ENCODE results near the gene GOLGA6C. TPM values are rescaled to one million over a fixed set of nuclear protein-coding genes. Genes with fewer than 3 reads are reported as not detected.
"Not testable (repeated sequence)": the region's sequence is repeated elsewhere in the genome, so short reads cannot be mapped to it uniquely, and the experiment has no call there.

The GOLGA6C gene
- total RNA-seq, 2 experiments from 2014 or later: not detected

GRCh38 chr15:75215107-75216004, 42.8 kb upstream of the GOLGA6C start:
- peak; percentile 11 for ATAC-seq
- CTCF ChIA-PET: interaction anchor here (1.0 to 1.3 kb wide), 3 partner anchors 11 to 186 kb away, joined by 3 to 6 read pairs (median 3); partner anchors contain the start of gene C15orf39
- H3K27ac Mint-ChIP-seq: peak overlapping the region; percentile 25

DNA sequence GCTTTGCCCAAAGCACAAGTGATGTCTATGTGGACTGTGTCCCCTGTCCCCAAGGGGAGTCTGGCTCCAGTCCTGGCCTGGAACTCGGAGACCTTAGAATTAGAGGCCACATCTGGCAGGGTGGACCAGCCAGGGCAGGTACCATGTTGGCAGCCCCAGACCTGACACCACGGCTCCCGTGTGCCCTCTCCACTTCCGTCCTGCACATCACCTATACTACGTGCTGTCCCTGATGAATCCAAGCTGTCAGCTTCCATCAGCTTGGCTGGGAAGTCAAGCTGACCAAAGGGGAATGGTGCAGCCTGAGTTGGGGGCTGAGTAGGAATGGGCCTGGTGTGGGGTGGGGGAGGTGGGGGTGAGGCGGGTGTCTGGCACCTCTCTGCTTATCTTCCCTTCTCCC, 41.1 kb upstream of the GOLGA6C start:
- H3K27ac Mint-ChIP-seq: no peak overlapping the region
- no peaks in the 10 kb centered on the region for H3K9me3 Mint-ChIP-seq (ENCODE audit: insufficient read depth)
- H3K36me3 Mint-ChIP-seq (ENCODE audit: low read depth): peaks cover 6% of the 10 kb centered on the region
- DNase-seq: no peak
- POLR2A ChIA-PET: no interaction called here
- peaks cover 6% of the 10 kb centered on the region for H3K4me1 Mint-ChIP-seq (ENCODE audit: low read depth)
- H3K4me3 Mint-ChIP-seq: no peak overlapping the region
- no peaks in the 10 kb centered on the region for H3K27me3 Mint-ChIP-seq (ENCODE audit: low read depth)
- ATAC-seq: no peak
- CTCF ChIA-PET: no interaction called here

More at GRCh38 chr15:75215107-75216004, 42.8 kb upstream of the GOLGA6C start:
- Mint-ChIP-seq H3K4me3 (no peak overlapping the region), H3K4me1 (ENCODE audit: low read depth) (peaks cover 16% of the 10 kb centered on the region), H3K36me3 (ENCODE audit: low read depth) (peaks cover 10% of the 10 kb centered on the region), H3K9me3 (ENCODE audit: insufficient read depth) (no peaks in the 10 kb centered on the region), H3K27me3 (ENCODE audit: low read depth) (no peaks in the 10 kb centered on the region)
- POLR2A ChIA-PET: interaction anchor here (0.7 to 2.3 kb wide), 3 partner anchors 188 to 247 kb away, joined by 3 to 9 read pairs (median 3); partner anchors contain the start of gene PPCDC
- no peak for DNase-seq

- H3K36me3 Mint-ChIP-seq (ENCODE audit: low read depth); H3K4me1 Mint-ChIP-seq (ENCODE audit: low read depth); H3K27me3 Mint-ChIP-seq (ENCODE audit: low read depth); H3K9me3 Mint-ChIP-seq (ENCODE audit: insufficient read depth); POLR2A ChIA-PET; ATAC-seq; H3K4me3 Mint-ChIP-seq; CTCF ChIA-PET; DNase-seq: not testable (repeated sequence)
- H3K27ac Mint-ChIP-seq: peak overlapping the region; percentile 30
Measured at GRCh38 chr15:75217574-75217973, 40.6 kb upstream of the GOLGA6C start.

GRCh38 chr15:75219507-75219929, 38.6 kb upstream of the GOLGA6C start:
- H3K36me3 Mint-ChIP-seq (ENCODE audit: low read depth); H3K4me3 Mint-ChIP-seq; POLR2A ChIA-PET; ATAC-seq; CTCF ChIA-PET; H3K9me3 Mint-ChIP-seq (ENCODE audit: insufficient read depth); H3K27ac Mint-ChIP-seq; H3K27me3 Mint-ChIP-seq (ENCODE audit: low read depth); H3K4me1 Mint-ChIP-seq (ENCODE audit: low read depth); DNase-seq: not testable (repeated sequence)

DNA sequence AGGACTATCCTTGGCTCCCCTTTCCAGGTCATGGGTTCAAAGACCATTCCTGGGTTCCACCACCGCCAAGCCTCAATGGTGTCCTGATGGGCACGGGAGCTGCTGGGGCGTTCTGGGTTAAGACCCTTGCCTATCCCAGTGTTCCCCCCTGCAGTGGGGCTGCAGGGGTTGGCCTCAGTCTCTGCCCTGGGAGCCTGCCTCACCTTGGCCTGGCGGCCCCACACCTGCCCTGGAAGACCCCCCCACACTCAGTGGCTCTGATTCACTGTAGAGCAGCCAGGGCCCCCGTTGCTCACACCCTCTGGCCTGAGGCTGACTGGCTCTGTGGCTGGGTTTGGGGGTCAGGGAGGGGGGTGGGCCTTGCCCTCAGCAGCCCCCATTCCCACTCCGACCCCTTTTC, 34.4 kb upstream of the GOLGA6C start:
- DNase-seq (no peak), ATAC-seq (no peak)
- H3K36me3 Mint-ChIP-seq (ENCODE audit: low read depth): no peaks in the 10 kb centered on the region
- no peaks in the 10 kb centered on the region for H3K9me3 Mint-ChIP-seq (ENCODE audit: insufficient read depth)
- no peaks in the 10 kb centered on the region for H3K4me1 Mint-ChIP-seq (ENCODE audit: low read depth)
- no peak overlapping the region for H3K27ac Mint-ChIP-seq
- POLR2A ChIA-PET: no interaction called here
- H3K4me3 Mint-ChIP-seq: no peak overlapping the region
- CTCF ChIA-PET: no interaction called here
- no peaks in the 10 kb centered on the region for H3K27me3 Mint-ChIP-seq (ENCODE audit: low read depth)

DNA sequence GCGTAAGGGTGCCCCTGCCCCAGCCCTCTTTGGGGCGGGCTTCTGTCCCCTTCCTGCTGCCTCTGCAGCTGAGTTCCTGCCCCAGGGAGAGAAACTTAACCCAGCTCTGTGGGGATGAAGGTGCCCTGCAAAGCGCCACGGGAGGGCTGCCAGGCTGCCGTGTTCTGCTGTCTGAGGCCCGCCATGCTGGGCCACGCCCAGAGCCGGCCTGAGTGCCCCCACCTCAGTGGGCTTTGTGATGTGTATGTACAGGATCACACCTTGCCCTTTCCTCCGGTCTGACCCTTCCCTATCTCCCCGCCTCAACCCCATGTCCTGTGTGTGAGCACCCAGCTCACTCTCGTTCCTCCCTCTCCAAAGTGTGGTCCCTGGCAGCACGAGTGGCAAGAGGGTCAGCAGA, 33.9 kb upstream of the GOLGA6C start:
- ATAC-seq: no peak
- H3K36me3 Mint-ChIP-seq (ENCODE audit: low read depth): no peaks in the 10 kb centered on the region
- POLR2A ChIA-PET: no interaction called here

GRCh38 chr15:75225102-75225836, 32.9 kb upstream of the GOLGA6C start:
- H3K36me3 Mint-ChIP-seq (ENCODE audit: low read depth); ATAC-seq; H3K27me3 Mint-ChIP-seq (ENCODE audit: low read depth); POLR2A ChIA-PET; H3K4me1 Mint-ChIP-seq (ENCODE audit: low read depth); H3K27ac Mint-ChIP-seq; CTCF ChIA-PET; DNase-seq; H3K4me3 Mint-ChIP-seq; H3K9me3 Mint-ChIP-seq (ENCODE audit: insufficient read depth): not testable (repeated sequence)

More for the DNA sequence above, 33.9 kb upstream of the GOLGA6C start:
- no peak overlapping the region for H3K27ac Mint-ChIP-seq
- no peaks in the 10 kb centered on the region for H3K27me3 Mint-ChIP-seq (ENCODE audit: low read depth)
- CTCF ChIA-PET: no interaction called here
- no peak overlapping the region for H3K4me3 Mint-ChIP-seq
- H3K4me1 Mint-ChIP-seq (ENCODE audit: low read depth): no peaks in the 10 kb centered on the region
- DNase-seq: no peak
- no peaks in the 10 kb centered on the region for H3K9me3 Mint-ChIP-seq (ENCODE audit: insufficient read depth)

GRCh38 chr15:75225951-75226732, 32.0 kb upstream of the GOLGA6C start:
- Mint-ChIP-seq H3K27ac (no peak overlapping the region), H3K9me3 (ENCODE audit: insufficient read depth) (no peaks in the 10 kb centered on the region), H3K4me3 (no peak overlapping the region), H3K4me1 (ENCODE audit: low read depth) (no peaks in the 10 kb centered on the region), H3K27me3 (ENCODE audit: low read depth) (no peaks in the 10 kb centered on the region), H3K36me3 (ENCODE audit: low read depth) (no peaks in the 10 kb centered on the region)
- no peak for DNase-seq
- POLR2A ChIA-PET: no interaction called here
- no peak for ATAC-seq
- CTCF ChIA-PET: no interaction called here

DNA sequence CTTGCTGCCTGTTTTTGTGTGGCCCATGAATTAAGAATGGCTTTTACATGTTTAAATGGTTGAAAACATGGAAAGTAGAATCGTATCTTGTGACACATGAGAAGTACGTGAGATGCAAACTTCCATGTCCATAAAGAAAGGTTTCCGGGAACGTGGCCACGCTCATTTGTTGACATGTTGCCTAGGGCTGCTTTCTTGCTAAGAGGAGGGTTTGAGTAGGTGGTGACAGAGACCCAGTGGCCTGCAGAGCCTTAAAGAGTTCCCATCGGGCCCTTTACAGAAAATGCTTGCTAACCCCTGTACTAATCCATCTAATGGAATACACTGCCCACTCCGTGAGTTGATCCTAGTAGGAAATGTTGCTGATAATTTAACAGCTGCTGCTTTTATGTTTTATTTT, 31.0 kb upstream of the GOLGA6C start:
- H3K36me3 Mint-ChIP-seq (ENCODE audit: low read depth); H3K27me3 Mint-ChIP-seq (ENCODE audit: low read depth); H3K9me3 Mint-ChIP-seq (ENCODE audit: insufficient read depth); CTCF ChIA-PET; H3K4me1 Mint-ChIP-seq (ENCODE audit: low read depth); H3K4me3 Mint-ChIP-seq; POLR2A ChIA-PET; ATAC-seq; H3K27ac Mint-ChIP-seq; DNase-seq: not testable (repeated sequence)

DNA sequence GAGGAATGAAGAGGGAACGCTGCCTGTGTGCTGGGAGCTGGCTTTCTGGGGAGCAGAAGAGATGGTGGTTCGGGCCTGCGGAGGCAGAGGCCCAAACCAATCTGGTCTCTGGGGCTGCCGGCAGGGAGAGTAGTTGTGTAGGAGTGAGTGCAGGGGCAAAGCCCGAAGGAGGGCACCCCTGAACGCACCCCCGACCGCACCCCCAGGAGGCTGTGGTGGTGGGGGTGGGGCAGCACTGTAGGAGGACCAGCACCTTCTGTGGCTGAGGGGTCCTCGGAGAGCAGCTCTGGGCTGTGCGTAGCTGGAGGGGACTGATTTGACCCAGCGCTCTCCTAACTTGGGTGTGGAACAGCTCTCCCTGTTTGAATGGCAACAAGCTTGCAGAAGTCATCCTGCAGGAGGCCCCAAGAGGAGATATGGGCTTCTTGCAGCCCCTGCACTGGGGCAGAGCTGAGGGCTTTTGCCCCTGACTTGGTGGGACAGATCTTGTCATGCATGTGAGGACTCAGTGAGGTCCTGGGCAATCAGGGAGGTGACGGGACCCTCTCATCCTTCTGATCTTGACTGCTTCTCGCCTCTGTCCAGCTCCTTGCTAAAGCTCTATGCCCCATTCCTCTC, 30.4 kb upstream of the GOLGA6C start:
- DNase-seq (no peak), ATAC-seq (no peak)
- ChIA-PET CTCF (interaction anchor here (1.4 kb wide), 1 partner anchor 185 kb away, joined by 3 read pairs; no protein-coding TSS in a partner anchor), POLR2A (no interaction called here)
- Mint-ChIP-seq H3K4me1 (ENCODE audit: low read depth) (no peaks in the 10 kb centered on the region), H3K4me3 (no peak overlapping the region), H3K9me3 (ENCODE audit: insufficient read depth) (no peaks in the 10 kb centered on the region), H3K27ac (no peak overlapping the region), H3K27me3 (ENCODE audit: low read depth) (peaks cover 2% of the 10 kb centered on the region), H3K36me3 (ENCODE audit: low read depth) (no peaks in the 10 kb centered on the region)

DNA sequence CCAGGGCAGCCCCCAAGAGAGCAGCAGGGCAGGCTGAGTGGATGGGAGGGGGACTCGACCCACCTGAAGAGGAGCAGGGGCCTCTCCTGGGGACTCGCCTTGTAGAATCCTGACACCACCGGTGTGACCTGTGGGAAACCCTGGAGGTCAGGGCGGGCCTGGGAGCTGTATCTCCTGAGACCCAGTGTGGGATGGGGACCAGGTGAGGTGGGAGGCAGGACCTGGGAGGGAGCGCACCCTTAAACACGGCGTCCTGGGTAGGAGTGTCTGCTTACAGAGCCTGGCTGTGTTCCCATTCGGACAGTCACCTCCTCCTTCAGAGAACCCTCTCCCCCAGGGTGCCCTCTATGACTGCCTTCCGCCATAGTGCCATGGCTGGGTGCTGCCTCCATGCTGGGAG, 29.3 kb upstream of the GOLGA6C start:
- ChIA-PET POLR2A (no interaction called here), CTCF (interaction anchor here (1.4 kb wide), 1 partner anchor 186 kb away, joined by 3 read pairs; no protein-coding TSS in a partner anchor)
- Mint-ChIP-seq H3K27me3 (ENCODE audit: low read depth) (peaks cover 2% of the 10 kb centered on the region), H3K27ac (no peak overlapping the region), H3K4me1 (ENCODE audit: low read depth) (no peaks in the 10 kb centered on the region), H3K36me3 (ENCODE audit: low read depth) (no peaks in the 10 kb centered on the region), H3K4me3 (no peak overlapping the region), H3K9me3 (ENCODE audit: insufficient read depth) (no peaks in the 10 kb centered on the region)
- ATAC-seq (no peak), DNase-seq (no peak)

Measured in activated CD8-positive, alpha-beta T cell treated with anti-CD3 and anti-CD28 coated beads, Interleukin-2, amount 10 ng/mL, durations not matched to agents 7 days and 5 days (primary cell).